GM04504 (cell line): Measurements from ENCODE around the gene PDE1A.

Source experiments
- DNase-seq: peaks from one replicate; pipeline ENCODE4 v3.0.0-alpha.2; 2012; ENCODE audit warnings: low read depth

The PDE1A gene

DNA sequence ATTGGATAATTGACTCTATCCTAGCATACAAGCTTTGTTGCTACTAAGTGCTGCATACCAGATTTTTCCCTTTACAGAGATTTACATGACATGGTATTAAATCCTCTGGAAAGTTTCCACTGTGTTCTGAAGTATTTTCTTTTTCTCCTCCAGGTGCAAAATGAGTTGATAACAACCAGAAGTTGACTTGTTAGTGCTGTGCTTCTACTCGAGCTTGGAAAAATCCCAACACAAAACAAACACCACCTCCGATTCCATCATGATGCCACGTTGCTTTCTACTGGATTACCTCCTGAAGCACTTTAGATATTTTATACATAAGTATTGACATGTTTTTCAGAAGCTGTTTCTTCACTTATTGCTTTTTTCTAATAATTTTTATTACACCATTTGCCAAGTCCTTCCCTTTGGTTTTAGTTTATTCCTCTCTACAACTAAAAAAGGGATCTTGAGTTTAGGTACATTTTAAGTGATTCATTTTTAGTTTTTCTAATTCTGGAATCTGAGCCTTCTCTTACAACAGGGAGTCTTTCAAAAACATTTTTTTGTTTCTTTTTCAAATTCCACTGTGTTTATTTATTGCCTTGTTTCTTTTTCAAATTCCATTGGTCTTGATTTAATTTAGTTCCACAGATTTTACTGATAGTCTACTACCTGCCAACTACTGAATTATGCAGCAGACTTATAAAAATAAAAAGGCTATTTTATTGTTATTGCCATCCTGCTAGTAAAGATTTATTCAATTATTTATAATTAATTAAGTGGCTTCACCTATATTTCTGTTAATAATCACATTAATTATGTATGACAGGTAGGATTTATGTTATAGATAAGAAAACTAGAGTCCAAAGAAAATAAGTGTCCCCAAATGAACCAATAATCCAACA lies 297.8 kb downstream of the PDE1A start:
- DNase-seq = no peak

DNA sequence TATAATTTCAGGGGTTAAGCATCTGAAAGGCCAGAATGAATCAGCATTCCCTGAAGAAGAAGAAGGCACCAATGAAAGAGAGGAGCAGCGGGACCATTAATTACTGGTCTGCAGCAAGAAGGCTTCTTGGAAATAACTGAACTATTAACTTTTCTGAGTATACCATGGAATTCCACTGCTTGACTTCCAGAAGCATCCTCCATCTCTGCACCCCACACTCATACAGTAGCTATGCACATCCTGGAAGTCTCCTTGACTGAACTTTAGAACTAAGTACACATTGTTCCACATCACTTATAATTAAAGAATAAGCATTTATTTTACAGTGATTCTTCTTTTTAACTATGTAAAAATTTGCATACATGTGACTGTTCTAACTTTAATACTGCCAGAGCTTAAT lies 309.6 kb downstream of the PDE1A start:
- DNase-seq = no peak

DNA sequence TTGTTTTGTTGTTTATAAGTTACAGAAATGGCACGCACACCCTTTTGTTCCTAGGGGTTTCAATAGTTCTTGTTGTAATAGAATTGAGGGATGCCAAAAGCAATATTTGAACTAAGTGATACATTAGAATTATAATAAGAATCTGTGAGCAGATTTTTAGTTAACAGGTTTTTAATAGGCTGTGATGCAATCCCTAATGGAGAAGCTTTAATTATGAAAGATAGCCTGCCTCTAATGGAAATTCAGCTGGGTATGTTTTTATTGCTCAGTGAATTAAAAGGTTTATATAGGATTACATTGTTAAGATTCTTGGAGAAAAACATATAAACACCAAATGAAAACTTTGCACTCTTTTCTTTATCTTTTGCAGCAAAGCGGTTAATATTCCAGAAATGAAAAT lies 310.1 kb downstream of the PDE1A start:
- DNase-seq = no peak

DNA sequence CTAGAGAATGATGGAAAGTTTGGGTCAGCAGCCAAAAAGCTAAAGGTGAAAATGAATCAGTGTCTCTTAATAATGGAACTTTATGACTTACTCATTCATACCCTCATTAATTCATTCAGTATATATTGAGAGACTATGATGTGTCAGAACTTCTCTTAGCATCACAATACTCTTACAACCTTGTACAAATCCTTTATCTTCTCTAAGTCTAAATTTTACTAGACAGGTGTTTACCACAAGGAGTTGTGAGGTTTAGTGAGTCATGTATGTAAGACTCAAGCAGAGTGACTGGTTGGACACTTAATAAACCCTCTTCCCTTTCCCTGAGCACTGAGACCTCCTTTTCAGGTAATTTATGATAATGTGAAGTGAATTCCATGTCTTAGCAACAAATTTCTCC lies 311.6 kb downstream of the PDE1A start:
- DNase-seq = no peak

DNA sequence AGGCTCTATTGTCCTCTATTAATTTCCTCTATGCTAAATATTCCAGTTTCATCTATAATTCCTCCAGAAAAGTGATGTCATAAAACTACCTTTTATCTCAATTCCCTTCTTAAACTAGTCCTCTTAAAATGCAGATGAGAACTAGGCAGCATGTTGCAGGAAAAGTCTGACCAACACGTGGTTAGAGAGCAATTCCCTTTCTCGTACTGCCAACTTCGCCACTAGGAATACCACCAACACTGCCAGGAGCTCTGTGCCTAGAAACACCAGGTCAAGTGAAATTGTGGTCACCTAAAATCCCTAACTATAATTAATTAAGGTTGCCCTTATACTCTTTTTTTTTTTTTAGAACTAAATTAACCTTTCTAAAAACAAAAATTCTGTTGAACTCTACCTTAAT lies 313.5 kb downstream of the PDE1A start:
- DNase-seq = no peak

DNA sequence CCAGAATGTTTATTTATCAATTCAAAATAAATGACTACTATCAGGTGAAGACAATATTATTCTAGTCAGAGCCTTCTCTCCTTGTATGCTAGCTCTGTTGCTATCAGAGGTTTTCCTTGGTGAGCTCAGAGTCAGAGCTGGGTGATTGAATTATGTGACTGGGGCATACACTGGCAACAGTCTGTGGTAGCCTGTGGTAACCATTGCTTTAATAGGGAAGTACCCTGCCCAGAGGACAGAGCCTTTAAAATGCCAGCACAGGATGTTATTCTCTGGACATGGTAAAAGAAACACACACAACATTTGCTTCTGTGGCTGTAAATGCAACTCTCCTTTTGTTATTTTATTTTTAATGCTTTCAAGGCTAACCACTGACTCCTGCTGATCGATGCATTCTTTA lies 316.5 kb downstream of the PDE1A start:
- DNase-seq = no peak

DNA sequence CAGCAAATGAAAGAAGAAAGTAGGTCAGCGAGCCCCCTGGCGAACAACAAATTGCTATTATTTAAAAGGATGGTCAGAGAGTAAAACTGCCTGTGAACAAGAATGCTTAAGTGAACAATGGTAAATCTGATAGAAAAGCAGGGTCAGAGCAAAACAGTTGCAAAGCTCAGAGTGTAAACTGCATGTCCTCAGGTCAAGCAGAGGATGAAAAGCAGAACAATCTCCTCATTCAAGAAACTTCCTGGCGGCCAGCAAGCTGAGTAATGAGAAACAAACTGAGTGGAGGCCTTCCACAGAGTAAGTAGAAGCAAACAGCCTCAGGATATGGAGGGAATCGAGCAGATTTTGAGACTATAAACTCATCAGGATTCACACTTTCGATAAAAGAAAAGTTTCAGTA lies 323.3 kb downstream of the PDE1A start:
- no peak for DNase-seq

DNA sequence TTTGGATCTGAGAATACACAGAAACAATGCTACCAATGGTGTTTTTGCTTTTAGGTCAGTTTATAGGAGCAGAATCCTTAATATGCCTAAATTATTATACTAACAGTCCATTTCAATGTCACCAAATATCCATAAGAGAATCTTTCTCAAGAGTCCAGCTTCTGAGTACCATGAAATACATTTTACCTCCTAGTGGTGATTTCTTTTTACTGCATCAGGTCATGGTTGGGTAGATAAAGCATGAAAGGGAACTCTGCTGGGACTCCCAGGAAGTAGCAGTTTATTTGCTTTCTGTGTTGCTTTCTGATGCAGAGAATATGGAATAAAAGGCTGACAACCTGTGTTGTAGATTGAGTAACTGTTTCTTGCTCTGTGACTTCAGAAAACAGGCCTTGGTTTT lies 325.6 kb downstream of the PDE1A start:
- DNase-seq = no peak

DNA sequence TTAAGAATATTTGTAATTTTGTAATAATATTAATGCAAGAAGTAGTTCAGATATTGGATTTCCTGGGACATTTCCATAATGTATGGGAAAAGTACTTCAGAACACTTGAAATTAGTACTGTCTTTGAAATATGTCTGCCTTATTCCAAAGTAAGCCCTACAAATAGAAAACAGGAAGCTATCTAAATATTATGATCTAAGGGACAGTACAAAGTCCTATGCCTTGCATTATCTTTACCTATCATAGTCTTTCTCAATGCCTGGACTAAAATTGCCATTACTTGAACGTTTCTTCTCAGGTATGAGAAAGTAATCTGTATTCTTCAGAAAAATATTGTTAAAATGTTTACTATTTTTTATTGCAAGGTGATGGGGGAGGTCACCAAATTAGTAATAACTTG lies 328.2 kb downstream of the PDE1A start:
- no peak for DNase-seq

DNA sequence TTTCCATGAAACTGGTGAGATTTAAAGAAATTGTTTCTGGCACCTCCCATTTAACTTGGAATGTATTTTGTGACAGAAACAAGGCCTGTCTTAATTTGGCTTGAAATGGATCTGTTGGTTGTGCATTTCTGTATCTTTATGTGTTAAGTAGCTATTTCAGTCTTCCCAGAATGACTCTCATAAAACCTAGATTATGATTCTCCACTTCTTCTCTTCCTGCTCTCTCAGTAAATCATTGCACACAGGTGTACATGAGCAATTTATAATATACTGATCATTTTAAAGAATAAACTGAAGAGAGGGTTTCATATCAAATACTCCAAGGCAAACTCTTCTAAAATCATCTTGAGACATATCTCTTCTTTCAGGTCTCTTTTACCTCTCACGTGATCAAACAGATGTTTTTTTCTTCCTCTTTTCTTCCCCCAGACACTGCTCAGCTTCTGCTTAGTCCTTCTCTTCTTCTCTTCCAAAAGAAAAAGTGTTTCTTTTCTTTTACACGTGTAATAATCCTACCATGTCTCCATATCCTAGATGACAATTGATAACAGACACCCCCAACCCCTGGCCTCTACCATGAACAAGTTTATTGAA lies 329.2 kb downstream of the PDE1A start:
- DNase-seq = no peak

DNA sequence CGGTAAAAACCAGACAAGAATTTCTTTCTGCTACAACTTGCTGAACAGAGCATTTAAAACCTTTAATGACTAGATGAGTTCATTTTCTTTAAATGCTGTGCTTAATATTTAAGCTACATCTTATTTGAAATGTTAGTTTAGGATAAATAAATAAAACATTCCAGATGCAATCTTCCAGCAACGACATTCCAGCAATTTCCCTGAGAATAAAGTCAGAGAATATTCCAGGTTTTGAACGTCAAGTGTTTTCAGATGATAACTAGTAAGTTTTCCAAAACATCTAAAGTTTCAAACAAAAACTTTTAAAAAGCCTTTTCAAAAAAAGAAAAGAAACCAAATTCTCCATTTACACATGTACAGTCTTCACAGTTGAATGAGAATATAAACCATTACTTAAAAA lies 336.4 kb downstream of the PDE1A start:
- no peak for DNase-seq
